ENCODE data around the gene AGBL1.

The AGBL1 gene

DNA sequence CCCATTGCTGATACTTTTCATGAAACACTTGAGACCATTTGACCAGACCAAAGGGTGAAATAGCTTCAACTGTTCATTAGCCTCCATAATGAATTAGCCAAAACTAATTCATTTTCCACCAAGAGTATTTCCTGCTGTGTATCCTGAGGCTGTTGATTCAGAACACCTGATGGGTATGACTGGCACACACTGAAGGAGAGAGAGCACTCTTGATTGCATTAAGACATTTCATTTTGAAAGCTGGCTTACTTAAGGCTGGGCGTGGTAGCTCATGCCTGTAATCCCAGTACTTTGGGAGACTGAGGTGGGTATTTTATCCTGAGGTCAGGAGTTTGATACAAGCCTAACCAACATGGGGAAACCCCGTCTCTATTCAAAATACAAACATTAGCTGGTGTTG, 175.6 kb downstream of the AGBL1 start:
- TF ChIP-seq CTCF (IDR thresholded peaks at IDR 0.05; ENCODE audit: low read depth, low read length, missing control alignments) = no peak
- no peak for DNase-seq (ENCODE audit: low read depth)
- no peak overlapping the region for H3K4me3 ChIP-seq (ENCODE audit: low read depth, low read length)

DNA sequence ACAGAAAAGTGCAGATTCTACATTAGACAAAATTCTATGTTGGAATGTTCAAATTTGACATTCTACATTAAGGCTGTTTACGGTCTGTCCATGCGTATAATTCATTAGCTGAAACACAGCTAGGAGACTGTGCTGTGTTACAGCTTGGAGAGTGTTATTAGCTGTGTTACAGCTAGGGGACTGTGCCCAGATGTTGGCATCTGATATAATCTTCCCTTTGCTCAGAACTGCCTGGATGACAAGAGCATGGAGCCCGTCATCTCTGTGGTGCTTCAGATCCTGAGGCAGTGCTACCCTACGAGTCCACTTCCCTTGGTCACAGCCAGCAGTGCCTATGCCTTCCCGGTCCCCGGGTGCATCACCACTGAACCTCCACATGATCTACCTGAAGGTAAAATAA, 177.0 kb downstream of the AGBL1 start:
- DNase-seq (ENCODE audit: low read depth) = no peak
- H3K4me3 ChIP-seq (ENCODE audit: low read depth, low read length) = no peak overlapping the region
- TF ChIP-seq CTCF (IDR thresholded peaks at IDR 0.05; ENCODE audit: low read depth, low read length, missing control alignments) = no peak

DNA sequence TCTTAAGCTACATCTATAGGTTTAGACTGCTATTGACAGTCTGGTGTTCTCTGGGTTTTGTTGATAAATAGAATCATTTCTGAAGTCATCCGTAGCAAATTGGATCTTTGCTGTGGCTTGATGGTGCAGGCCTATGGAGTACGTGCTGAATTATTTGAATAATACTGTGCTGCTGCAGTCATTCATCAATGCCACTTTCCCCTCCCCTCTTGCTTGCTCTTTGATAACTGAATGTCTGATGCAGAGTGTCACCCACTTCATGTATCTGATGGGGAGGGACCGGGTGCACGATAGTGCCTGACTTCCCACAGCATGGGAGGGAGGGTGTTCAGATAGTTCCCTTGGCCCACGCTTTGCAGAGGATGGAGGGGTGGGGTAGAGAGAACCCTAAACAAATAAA, 179.9 kb downstream of the AGBL1 start:
- no peak for TF ChIP-seq CTCF (IDR thresholded peaks at IDR 0.05; ENCODE audit: low read depth, low read length, missing control alignments)
- DNase-seq (ENCODE audit: low read depth) = no peak

GRCh38 chr15:86263230-86263629, 183.6 kb downstream of the AGBL1 start:
- DNase-seq (ENCODE audit: low read depth) = no peak
- no peak overlapping the region for H3K4me3 ChIP-seq (ENCODE audit: low read depth, low read length)
- TF ChIP-seq CTCF (IDR thresholded peaks at IDR 0.05; ENCODE audit: low read depth, low read length, missing control alignments) = no peak

More for the DNA sequence above, 179.9 kb downstream of the AGBL1 start:
- no peak overlapping the region for H3K4me3 ChIP-seq (ENCODE audit: low read depth, low read length)

DNA sequence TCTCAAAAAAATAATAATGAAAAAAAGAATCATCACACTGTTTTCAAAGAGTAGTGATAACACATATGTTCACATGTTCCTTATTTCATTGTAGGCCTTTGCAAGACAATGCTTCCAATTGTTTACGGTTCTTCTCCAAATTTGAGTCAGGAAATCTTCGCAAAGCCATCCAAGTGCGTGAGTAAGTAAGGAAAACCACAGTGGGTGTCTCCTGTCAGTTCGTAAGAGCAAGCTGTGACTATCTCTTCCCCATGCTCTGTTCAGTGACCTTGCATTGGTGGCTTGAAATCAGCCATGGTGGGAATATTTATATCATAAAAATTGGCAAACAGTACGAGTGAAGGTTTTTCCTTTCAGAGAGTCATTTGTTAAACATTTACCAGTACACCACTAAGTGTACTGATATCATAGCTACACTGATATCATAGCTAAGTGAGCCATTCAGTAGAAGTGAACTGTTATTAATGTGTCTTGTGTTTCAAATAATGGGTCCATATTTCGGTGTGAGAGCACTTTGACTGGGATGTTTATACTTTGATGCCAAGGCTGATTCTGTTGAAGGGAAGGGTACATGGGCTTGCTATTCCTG, 187.3 kb downstream of the AGBL1 start:
- TF ChIP-seq CTCF (IDR thresholded peaks at IDR 0.05; ENCODE audit: low read depth, low read length, missing control alignments) = no peak
- H3K4me3 ChIP-seq (ENCODE audit: low read depth, low read length) = no peak overlapping the region
- no peak for DNase-seq (ENCODE audit: low read depth)

DNA sequence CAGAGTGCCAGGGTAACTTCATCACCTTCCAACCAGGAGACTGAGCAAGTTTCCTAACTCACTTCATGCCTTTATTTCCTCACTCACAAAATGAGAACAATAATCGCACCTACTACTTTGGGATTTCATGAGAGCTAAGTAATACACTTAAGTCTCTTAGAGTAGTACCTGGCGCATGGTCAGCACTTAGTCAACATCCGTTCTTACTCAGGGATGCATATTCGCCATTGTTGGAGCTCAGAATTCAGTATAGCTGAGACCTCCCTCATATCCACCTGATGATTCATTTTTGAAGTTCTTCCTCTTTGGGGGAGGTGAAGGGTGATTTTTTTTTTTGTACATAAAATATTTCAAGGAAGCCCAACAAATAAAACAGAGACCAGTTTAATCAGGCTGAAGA, 188.2 kb downstream of the AGBL1 start:
- H3K4me3 ChIP-seq (ENCODE audit: low read depth, low read length) = no peak overlapping the region
- DNase-seq (ENCODE audit: low read depth) = no peak
- TF ChIP-seq CTCF (IDR thresholded peaks at IDR 0.05; ENCODE audit: low read depth, low read length, missing control alignments) = no peak

- TF ChIP-seq CTCF (IDR thresholded peaks at IDR 0.05; ENCODE audit: low read depth, low read length, missing control alignments) = no peak
- H3K4me3 ChIP-seq (ENCODE audit: low read depth, low read length) = no peak overlapping the region
- no peak for DNase-seq (ENCODE audit: low read depth)
These were observed 188.9 kb downstream of the AGBL1 start for GRCh38 chr15:86268558-86268957.

Measured in GM12864 (cell line).